Measurements from ENCODE around the gene ARFGEF2. TPM values are rescaled to one million over a fixed set of nuclear protein-coding genes. Genes with fewer than 3 reads are reported as not detected.
A peak's percentile ranks its signal among the peaks of the same experiment; 100 is the strongest.

ARFGEF2 gene
- total RNA-seq, 6 donors from 2014 or later: 22.4 to 94.3 (median 32.2) TPM

DNA sequence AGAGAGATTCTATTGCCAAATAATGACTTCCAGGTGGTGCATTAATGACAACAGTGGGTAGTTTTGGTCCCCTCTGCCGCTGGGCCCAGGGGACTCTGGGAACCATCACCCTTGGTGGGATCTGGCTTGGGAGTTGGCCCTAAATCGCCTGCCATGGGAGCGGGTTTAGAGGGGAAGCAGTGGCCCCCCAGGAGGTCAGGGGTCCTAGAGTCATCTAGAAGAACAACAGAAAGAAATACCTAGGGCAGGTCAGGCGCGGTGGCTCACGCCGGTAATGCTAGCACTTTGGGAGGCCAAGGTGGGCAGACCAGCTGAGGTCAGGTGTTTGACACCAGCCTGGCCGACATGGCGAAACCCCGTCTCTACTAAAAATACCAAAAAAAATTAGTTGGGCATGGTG, 17.8 kb upstream of the ARFGEF2 start:
- H3K27ac ChIP-seq: no peak overlapping the region
- no peaks in the 10 kb centered on the region for H3K36me3 ChIP-seq
- DNase-seq (no peak), ATAC-seq (ENCODE audit: low FRiP score in 2 of 2) (no peak)
- TF ChIP-seq EP300 (IDR thresholded peaks at IDR 0.05) (no peak), POLR2A (IDR thresholded peaks at IDR 0.05) (no peak), POLR2AphosphoS5 (IDR thresholded peaks at IDR 0.05) (no peak)
- TF ChIP-seq, protein P1, sequence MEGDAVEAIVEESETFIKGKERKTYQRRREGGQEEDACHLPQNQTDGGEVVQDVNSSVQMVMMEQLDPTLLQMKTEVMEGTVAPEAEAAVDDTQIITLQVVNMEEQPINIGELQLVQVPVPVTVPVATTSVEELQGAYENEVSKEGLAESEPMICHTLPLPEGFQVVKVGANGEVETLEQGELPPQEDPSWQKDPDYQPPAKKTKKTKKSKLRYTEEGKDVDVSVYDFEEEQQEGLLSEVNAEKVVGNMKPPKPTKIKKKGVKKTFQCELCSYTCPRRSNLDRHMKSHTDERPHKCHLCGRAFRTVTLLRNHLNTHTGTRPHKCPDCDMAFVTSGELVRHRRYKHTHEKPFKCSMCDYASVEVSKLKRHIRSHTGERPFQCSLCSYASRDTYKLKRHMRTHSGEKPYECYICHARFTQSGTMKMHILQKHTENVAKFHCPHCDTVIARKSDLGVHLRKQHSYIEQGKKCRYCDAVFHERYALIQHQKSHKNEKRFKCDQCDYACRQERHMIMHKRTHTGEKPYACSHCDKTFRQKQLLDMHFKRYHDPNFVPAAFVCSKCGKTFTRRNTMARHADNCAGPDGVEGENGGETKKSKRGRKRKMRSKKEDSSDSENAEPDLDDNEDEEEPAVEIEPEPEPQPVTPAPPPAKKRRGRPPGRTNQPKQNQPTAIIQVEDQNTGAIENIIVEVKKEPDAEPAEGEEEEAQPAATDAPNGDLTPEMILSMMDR (IDR thresholded peaks at IDR 0.05): no peak
- no peaks in the 10 kb centered on the region for H3K9me3 ChIP-seq
- peaks cover 4 to 10% (median 8%) of the 10 kb centered on the region in 4 donors for H3K4me1 ChIP-seq
- H3K4me3 ChIP-seq: no peak overlapping the region
- 86 to 95% methylated on average over 10 of the region's 10 CpGs for WGBS, 2 donors
- no peaks in the 10 kb centered on the region for H3K27me3 ChIP-seq

DNA sequence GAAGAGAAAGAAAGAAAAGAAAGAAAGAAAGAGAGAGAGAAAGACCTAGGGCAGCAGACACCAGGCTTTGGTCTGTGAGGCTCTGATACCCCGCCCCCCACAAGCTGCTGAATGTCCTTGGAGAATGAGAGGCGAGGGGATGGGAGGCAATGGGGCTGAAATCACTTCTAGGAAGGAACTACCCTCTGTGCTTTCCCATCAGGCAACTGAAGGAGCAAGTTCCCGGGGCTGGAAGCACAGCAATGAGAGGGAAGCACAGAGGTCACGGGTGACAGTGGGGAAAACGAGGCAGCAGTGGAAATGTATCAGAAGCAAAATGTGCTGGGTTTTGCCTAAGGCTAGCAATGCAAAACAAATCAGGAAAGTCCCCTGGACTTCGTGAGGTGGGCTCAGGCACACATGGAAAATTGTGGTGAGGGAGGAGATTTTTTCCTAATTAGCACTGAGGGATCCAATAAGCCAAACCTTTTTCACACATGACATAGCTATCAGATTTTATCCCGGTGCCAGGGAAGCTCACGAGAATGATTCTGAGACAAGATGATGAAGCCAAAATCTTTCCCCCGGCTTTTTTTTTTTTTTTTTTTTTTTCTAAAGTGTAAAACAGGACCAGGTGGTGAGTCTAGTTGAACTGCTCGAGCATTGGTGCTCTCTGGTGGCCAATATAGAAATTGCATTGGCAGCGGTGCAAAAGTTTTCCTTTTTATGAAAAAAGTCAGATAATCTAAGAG, 16.8 kb upstream of the ARFGEF2 start:
- no peak overlapping the region for H3K4me3 ChIP-seq
- TF ChIP-seq, protein P1 (IDR thresholded peaks at IDR 0.05): peak; percentile 74 to 89 (median 82)
- no peak for TF ChIP-seq EP300 (IDR thresholded peaks at IDR 0.05)
- no peaks in the 10 kb centered on the region for H3K27me3 ChIP-seq
- peaks cover 0 to 5% (median 1%) of the 10 kb centered on the region in 4 donors for H3K9me3 ChIP-seq
- H3K4me1 ChIP-seq: peaks cover 4 to 10% (median 8%) of the 10 kb centered on the region in 4 donors
- WGBS, 2 donors: 22 to 31% methylated on average over 11 of the region's 11 CpGs
- H3K27ac ChIP-seq: no peak overlapping the region
- H3K36me3 ChIP-seq: no peaks in the 10 kb centered on the region
- peak in 1 of 2 donors; percentile 36 for DNase-seq
- peak in 1 of 2 donors; percentile 74 for ATAC-seq (ENCODE audit: low FRiP score in 2 of 2)

DNA sequence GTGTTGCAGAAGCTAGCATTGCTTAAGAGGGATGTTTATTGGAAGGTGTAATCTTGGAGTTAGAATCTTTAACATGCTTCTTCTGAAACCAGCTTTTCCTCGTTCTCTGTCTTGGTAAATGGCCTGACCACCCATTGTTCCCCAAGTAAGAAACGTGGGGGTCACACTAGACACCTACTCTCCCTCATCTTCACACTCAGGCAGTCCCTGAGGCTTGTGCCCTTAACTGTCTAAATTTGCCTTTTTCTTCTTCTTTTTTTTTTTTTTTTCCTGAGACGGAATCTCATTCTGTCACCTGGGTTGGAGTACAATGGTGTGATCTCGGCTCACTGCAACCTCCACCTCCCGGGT, 16.2 kb upstream of the ARFGEF2 start:
- Histone ChIP-seq H3K27me3 (no peaks in the 10 kb centered on the region), H3K9me3 (peaks cover 0 to 10% (median 1%) of the 10 kb centered on the region in 4 donors), H3K4me1 (peaks cover 4 to 15% (median 9%) of the 10 kb centered on the region in 4 donors), H3K36me3 (no peaks in the 10 kb centered on the region), H3K27ac (no peak overlapping the region), H3K4me3 (no peak overlapping the region)
- TF ChIP-seq EP300 (IDR thresholded peaks at IDR 0.05): no peak
- no peak for TF ChIP-seq POLR2AphosphoS5 (IDR thresholded peaks at IDR 0.05)
- TF ChIP-seq, protein P1 (IDR thresholded peaks at IDR 0.05): no peak
- no peak for TF ChIP-seq POLR2A (IDR thresholded peaks at IDR 0.05)
- DNase-seq (no peak), ATAC-seq (ENCODE audit: low FRiP score in 2 of 2) (no peak)
- 68 to 74% methylated on average over 5 of the region's 5 CpGs for WGBS, 2 donors

DNA sequence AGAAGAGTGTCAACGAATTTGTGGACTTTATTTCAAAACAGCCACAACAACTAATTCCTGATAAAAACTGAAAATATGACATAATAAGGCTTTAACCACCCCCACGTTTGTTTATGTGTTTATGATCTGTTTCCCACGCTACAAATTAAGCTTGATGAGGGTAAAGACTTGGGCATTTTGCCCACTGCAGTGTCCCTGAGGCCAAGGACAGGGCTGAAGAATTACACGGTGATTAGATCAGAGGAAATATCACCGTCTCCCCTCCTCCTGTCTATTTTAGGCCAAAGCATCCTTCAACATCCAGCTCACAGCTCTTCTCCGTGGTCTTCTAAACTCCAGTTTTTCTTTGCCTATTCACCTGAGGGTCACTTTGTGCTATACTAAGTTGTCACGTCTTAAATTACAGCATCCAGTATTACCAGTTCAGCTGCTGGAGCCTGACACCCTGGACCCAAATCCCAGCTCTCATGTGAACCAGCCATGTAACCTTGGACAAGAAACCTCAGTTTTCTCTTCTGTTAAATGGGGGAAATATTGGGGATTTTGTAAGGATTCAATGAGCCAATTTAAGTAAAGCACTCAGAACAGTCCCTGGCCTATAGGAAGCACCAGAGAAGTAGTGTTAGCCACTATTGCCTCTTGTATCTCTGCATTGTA, 15.2 kb upstream of the ARFGEF2 start:
- 47 to 48% methylated on average over 7 of the region's 7 CpGs for WGBS, 2 donors
- no peak overlapping the region for H3K4me3 ChIP-seq
- no peaks in the 10 kb centered on the region for H3K27me3 ChIP-seq

More for the DNA sequence above, 15.2 kb upstream of the ARFGEF2 start:
- no peak for ATAC-seq (ENCODE audit: low FRiP score in 2 of 2)
- Histone ChIP-seq H3K4me1 (peaks cover 4 to 20% (median 14%) of the 10 kb centered on the region in 4 donors), H3K36me3 (no peaks in the 10 kb centered on the region), H3K27ac (no peak overlapping the region), H3K9me3 (peaks cover 0 to 11% (median 1%) of the 10 kb centered on the region in 4 donors)
- TF ChIP-seq, protein P1 (IDR thresholded peaks at IDR 0.05): no peak
- TF ChIP-seq POLR2AphosphoS5 (IDR thresholded peaks at IDR 0.05) (no peak), EP300 (IDR thresholded peaks at IDR 0.05) (no peak), POLR2A (IDR thresholded peaks at IDR 0.05) (no peak)
- DNase-seq: no peak
